Sigmoid colon (tissue), 7 donors: ENCODE results near the gene BTBD7. TPM values are rescaled to one million over a fixed set of nuclear protein-coding genes. Genes with fewer than 3 reads are reported as not detected.

Experiments
- DNase-seq: peaks from one replicate; pipeline ENCODE4 v3.0.0-alpha.2; 2019
- H3K27ac ChIP-seq, 4 donors: fragments of 200-600 bp; sonication (generic); one replicate each; pipeline ENCODE4 v1.5.1; 2016 to 2019; ENCODE audit warnings: mild to moderate bottlenecking in 1 of 4
- H3K27me3 ChIP-seq, 3 donors: fragments of 200-600 bp; sonication (generic); one replicate each; pipeline ENCODE4 v1.5.1; 2019; ENCODE audit warnings: mild to moderate bottlenecking in 1 of 3
- H3K36me3 ChIP-seq, 4 donors: fragments of 200-600 bp; sonication (generic); one replicate each; pipeline ENCODE4 v1.5.1; 2016 to 2019
- H3K4me1 ChIP-seq, 4 donors: fragments of 200-600 bp; sonication (generic); one replicate each; pipeline ENCODE4 v1.5.1; 2017 to 2019
- H3K4me3 ChIP-seq, 4 donors: fragments of 200-600 bp; sonication (generic); one replicate each; pipeline ENCODE4 v1.5.1; 2017 to 2019; ENCODE audit warnings: mild to moderate bottlenecking in 2 of 4, moderate library complexity in 1 of 4
- H3K9me3 ChIP-seq, 4 donors: fragments of 200-600 bp in 3 of 4; sonication (generic) in 3 of 4; one replicate each; pipeline versions ENCODE4 v1.5.1 to v1.6.1; 2013 to 2019
- CTCF ChIP-seq, 4 experiments: fragments of 450-650 bp in 3 of 4; fragments of 200-600 bp in 1 of 4; IDR thresholded peaks; one replicate each; pipeline ENCODE4 v1.5.1; 2016 to 2019; ENCODE audit warnings: antibody characterized with exemption in 4 of 4, mild to moderate bottlenecking in 3 of 4, moderate library complexity in 2 of 4
- EP300 ChIP-seq, 4 donors: sonication (generic); formaldehyde crosslinking; IDR thresholded peaks; one replicate each; pipeline ENCODE4 v1.6.1; 2017; ENCODE audit warnings: antibody characterized with exemption in 4 of 4
- POLR2A ChIP-seq, 2 donors: fragments of 450-650 bp; IDR thresholded peaks; one replicate each; pipeline ENCODE4 v1.6.1; 2016; ENCODE audit warnings: antibody characterized with exemption in 2 of 2, mild to moderate bottlenecking in 2 of 2, moderate library complexity in 2 of 2
- POLR2AphosphoS5 ChIP-seq, 4 donors: sonication (generic); formaldehyde crosslinking; IDR thresholded peaks; one replicate each; pipeline ENCODE4 v1.6.1; 2017; ENCODE audit warnings: antibody characterized with exemption in 4 of 4
- WGBS, 2 donors: extraction: QIAGEN DNeasy Blood & Tissue Kit; methylation state at CpG; one replicate each; pipeline ENCODE4 v1.1.7; 2013; 5-methylcytosine and 5-hydroxymethylcytosine counted together
- intact Hi-C: fragments of 100-400 bp; cut with DNase I; formaldehyde crosslinking; loops from one replicate; pipeline ENCODE4 v1.15.1; 2023
- polyA plus RNA-seq, 3 donors: library from polyadenylated mRNA; stranded (reverse); fragments of 200-250 nt; gene quantifications; one replicate each; pipeline ENCODE4 v1.2.3, GENCODE V29; 2013
- total RNA-seq, 4 donors: library from RNA; depleted of rRNA; stranded (reverse); fragments of >200 nt; gene quantifications; one replicate each; pipeline ENCODE4 v1.1.0, GENCODE V29; 2016
- donor health status: healthy with polysubstance abuse.
- donor health status: Bipolar disorder and iron deficiency.
- donor health status: healthy.

Gene BTBD7
- total and polyA plus RNA-seq, 7 donors: 7.8 to 50.7 (median 30.3) TPM

GRCh38 chr14:93331002-93331727, 1.7 kb downstream of the BTBD7 start:
- no peaks in the 10 kb centered on the region for H3K36me3 ChIP-seq
- DNase-seq: no peak

GRCh38 chr14:93330609-93331000, 2.2 kb downstream of the BTBD7 start:
- 49 to 78% methylated on average over 2 of the region's 2 CpGs for WGBS, 2 donors
- TF ChIP-seq POLR2A (IDR thresholded peaks at IDR 0.05): no peak
- no peak for TF ChIP-seq POLR2AphosphoS5 (IDR thresholded peaks at IDR 0.05)
- no peak for TF ChIP-seq CTCF (IDR thresholded peaks at IDR 0.05)
- no peak for TF ChIP-seq EP300 (IDR thresholded peaks at IDR 0.05)
- intact Hi-C loops: no loop called here
- Histone ChIP-seq H3K27ac (peak overlapping the region in 1 of 4 donors; percentile 97), H3K36me3 (no peaks in the 10 kb centered on the region), H3K9me3 (no peaks in the 10 kb centered on the region), H3K27me3 (no peaks in the 10 kb centered on the region), H3K4me3 (no peak overlapping the region), H3K4me1 (peaks cover 0 to 39% (median 24%) of the 10 kb centered on the region in 4 donors)
- DNase-seq: no peak

More at GRCh38 chr14:93331002-93331727, 1.7 kb downstream of the BTBD7 start:
- Histone ChIP-seq H3K27me3 (no peaks in the 10 kb centered on the region), H3K4me1 (peaks cover 0 to 39% (median 24%) of the 10 kb centered on the region in 4 donors), H3K27ac (peak overlapping the region; percentile 96 to 99 (median 98)), H3K9me3 (no peaks in the 10 kb centered on the region), H3K4me3 (peak overlapping the region; percentile 60 to 97 (median 90))
- TF ChIP-seq POLR2AphosphoS5 (IDR thresholded peaks at IDR 0.05) (peak in 2 of 4 donors; percentile 15 to 24), POLR2A (IDR thresholded peaks at IDR 0.05) (no peak), EP300 (IDR thresholded peaks at IDR 0.05) (no peak)
- 26 to 45% methylated on average over 17 of the region's 17 CpGs for WGBS, 2 donors
- intact Hi-C loops: no loop called here

GRCh38 chr14:93329965-93330608, 2.7 kb downstream of the BTBD7 start:
- H3K27me3 ChIP-seq: no peaks in the 10 kb centered on the region
- H3K27ac ChIP-seq: no peak overlapping the region
- WGBS, 2 donors: 27 to 65% methylated on average over 5 of the region's 5 CpGs
- intact Hi-C loops: no loop called here
- no peaks in the 10 kb centered on the region for H3K36me3 ChIP-seq
- no peak for TF ChIP-seq POLR2AphosphoS5 (IDR thresholded peaks at IDR 0.05)
- TF ChIP-seq EP300 (IDR thresholded peaks at IDR 0.05): no peak
- no peak for TF ChIP-seq CTCF (IDR thresholded peaks at IDR 0.05)
- no peak for TF ChIP-seq POLR2A (IDR thresholded peaks at IDR 0.05)
- peaks cover 0 to 45% (median 26%) of the 10 kb centered on the region in 4 donors for H3K4me1 ChIP-seq
- no peak overlapping the region for H3K4me3 ChIP-seq
- no peak for DNase-seq
- H3K9me3 ChIP-seq: no peaks in the 10 kb centered on the region

DNA sequence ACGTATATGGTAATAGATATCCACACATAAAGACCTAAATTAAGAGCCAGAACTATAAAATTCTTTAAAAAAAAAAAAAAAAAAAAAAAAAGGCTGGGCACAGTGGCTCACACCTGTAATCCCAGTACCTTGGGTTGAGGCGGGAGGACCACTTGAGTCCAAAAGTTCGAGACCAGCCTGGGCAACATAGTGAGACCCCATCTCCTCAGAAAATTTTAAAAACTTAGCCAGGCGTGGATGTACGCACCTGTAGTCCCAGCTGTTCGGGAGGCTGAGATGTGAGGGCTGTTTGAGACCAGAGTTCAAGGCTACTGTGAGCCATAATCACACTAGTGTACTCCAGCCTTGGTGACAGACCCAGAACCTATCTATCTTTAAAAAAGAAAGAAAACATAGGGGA, 4.3 kb downstream of the BTBD7 start:
- intact Hi-C loops: no loop called here
- peaks cover 0 to 47% (median 26%) of the 10 kb centered on the region in 4 donors for H3K4me1 ChIP-seq
- H3K36me3 ChIP-seq: no peaks in the 10 kb centered on the region
- 83 to 94% methylated on average over 6 of the region's 6 CpGs for WGBS, 2 donors
- no peak overlapping the region for H3K4me3 ChIP-seq
- TF ChIP-seq EP300 (IDR thresholded peaks at IDR 0.05) (no peak), CTCF (IDR thresholded peaks at IDR 0.05) (no peak), POLR2AphosphoS5 (IDR thresholded peaks at IDR 0.05) (no peak), POLR2A (IDR thresholded peaks at IDR 0.05) (no peak)
- no peaks in the 10 kb centered on the region for H3K9me3 ChIP-seq
- no peak overlapping the region for H3K27ac ChIP-seq
- H3K27me3 ChIP-seq: no peaks in the 10 kb centered on the region
- DNase-seq: no peak

- H3K9me3 ChIP-seq: no peaks in the 10 kb centered on the region
- intact Hi-C loops: no loop called here
- DNase-seq: no peak
- H3K27me3 ChIP-seq: no peaks in the 10 kb centered on the region
- TF ChIP-seq POLR2A (IDR thresholded peaks at IDR 0.05): no peak
- no peak for TF ChIP-seq POLR2AphosphoS5 (IDR thresholded peaks at IDR 0.05)
- no peak for TF ChIP-seq CTCF (IDR thresholded peaks at IDR 0.05)
- TF ChIP-seq EP300 (IDR thresholded peaks at IDR 0.05): no peak
- 97% methylated on average over 5 of the region's 5 CpGs for WGBS, 2 donors
- H3K36me3 ChIP-seq: no peaks in the 10 kb centered on the region
- no peak overlapping the region for H3K4me3 ChIP-seq
- peaks cover 0 to 44% (median 23%) of the 10 kb centered on the region in 4 donors for H3K4me1 ChIP-seq
- no peak overlapping the region for H3K27ac ChIP-seq
Measured at GRCh38 chr14:93326196-93326595, 6.6 kb downstream of the BTBD7 start.
